ENCODE results near the gene RELT.

The RELT gene

DNA sequence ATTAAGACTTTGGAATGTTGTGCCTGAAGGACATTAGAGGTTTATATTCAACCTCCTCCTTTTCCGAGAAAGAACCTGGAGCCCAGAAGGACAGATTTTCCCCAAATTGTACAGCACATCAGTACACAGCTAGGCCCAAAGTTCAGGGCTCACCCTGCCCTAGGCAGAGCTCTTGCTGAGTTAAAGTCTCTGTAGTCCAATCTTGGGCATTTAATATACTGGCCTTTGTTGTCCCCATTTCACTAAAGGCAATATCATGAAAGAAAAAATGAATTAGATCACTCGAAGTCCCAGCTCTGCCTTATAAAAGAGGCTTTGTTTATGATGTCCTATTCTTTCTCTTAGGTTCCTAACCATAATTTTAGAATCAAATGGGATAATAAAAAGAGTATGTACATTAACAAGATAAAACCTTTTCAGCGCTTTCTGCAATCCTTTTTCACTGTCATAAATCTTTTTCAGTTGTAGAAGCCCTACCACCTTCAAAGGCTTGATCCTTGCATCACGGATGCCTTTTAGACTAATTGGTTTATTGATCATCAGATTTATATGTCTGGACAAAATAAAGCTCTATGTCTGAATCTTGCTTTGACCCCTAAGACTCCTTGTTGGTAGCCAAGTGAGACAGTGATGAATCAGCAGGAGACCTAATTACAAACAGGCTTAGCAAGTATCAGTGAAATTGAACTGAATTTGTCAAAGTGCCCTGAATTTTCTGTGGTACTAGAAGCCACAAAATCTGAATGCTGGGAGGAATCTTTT, 39.8 kb downstream of the RELT start:
- no peaks in the 10 kb centered on the region for H3K27me3 ChIP-seq (ENCODE audit: insufficient read depth, low read length)
- peaks cover 6% of the 10 kb centered on the region; the same call in 1 of the 2 replicates for H3K36me3 ChIP-seq (ENCODE audit: insufficient read depth, low read depth, low read length)
- no peak overlapping the region for H3K27ac ChIP-seq (ENCODE audit: low read length)
- no peaks in the 10 kb centered on the region for H3K4me1 ChIP-seq (ENCODE audit: insufficient read depth, low read length)
- H3K4me3 ChIP-seq (ENCODE audit: low read length) = no peak overlapping the region
- no peak overlapping the region for H3K9ac ChIP-seq (ENCODE audit: low read depth, low read length)
- no peaks in the 10 kb centered on the region for H3K9me3 ChIP-seq (ENCODE audit: insufficient read depth, low read depth, low read length)

- no peak overlapping the region for H3K4me3 ChIP-seq (ENCODE audit: low read length)
- H3K27ac ChIP-seq (ENCODE audit: low read length) = no peak overlapping the region
- peaks cover 6% of the 10 kb centered on the region; the same call in 1 of the 2 replicates for H3K36me3 ChIP-seq (ENCODE audit: insufficient read depth, low read depth, low read length)
- H3K4me1 ChIP-seq (ENCODE audit: insufficient read depth, low read length) = no peaks in the 10 kb centered on the region; the same call in 1 of the 2 replicates
- H3K27me3 ChIP-seq (ENCODE audit: insufficient read depth, low read length) = no peaks in the 10 kb centered on the region
- H3K9ac ChIP-seq (ENCODE audit: low read depth, low read length) = no peak overlapping the region
- no peaks in the 10 kb centered on the region for H3K9me3 ChIP-seq (ENCODE audit: insufficient read depth, low read depth, low read length)
Measured at GRCh38 chr11:73416786-73417185, 40.6 kb downstream of the RELT start.

DNA sequence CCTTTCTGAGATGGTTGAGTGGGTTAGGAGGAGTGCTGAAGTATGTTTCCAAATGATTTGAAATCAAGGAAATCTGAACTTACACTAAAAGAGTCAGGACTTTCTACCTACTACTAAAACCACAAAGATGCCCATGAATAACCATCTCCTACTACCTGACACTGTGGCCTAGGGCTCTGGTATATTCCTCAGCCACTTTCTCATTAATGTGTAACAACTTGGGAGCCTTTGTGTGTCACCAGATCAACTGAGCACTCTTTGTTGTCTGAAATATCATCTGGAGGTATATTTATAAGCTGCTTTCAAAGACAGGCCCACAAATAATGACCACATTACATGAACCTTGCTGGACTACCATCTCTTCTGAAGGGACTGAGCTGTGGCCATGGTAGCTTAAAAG, 43.9 kb downstream of the RELT start:
- peaks cover 6% of the 10 kb centered on the region; the same call in 1 of the 2 replicates for H3K36me3 ChIP-seq (ENCODE audit: insufficient read depth, low read depth, low read length)
- no peak overlapping the region for H3K4me3 ChIP-seq (ENCODE audit: low read length)
- H3K27me3 ChIP-seq (ENCODE audit: insufficient read depth, low read length) = no peaks in the 10 kb centered on the region
- no peaks in the 10 kb centered on the region; the same call in 1 of the 2 replicates for H3K4me1 ChIP-seq (ENCODE audit: insufficient read depth, low read length)
- no peak overlapping the region for H3K9ac ChIP-seq (ENCODE audit: low read depth, low read length)
- H3K9me3 ChIP-seq (ENCODE audit: insufficient read depth, low read depth, low read length) = no peaks in the 10 kb centered on the region
- H3K27ac ChIP-seq (ENCODE audit: low read length) = no peak overlapping the region

- no peak overlapping the region for H3K4me3 ChIP-seq (ENCODE audit: low read length)
- no peaks in the 10 kb centered on the region for H3K27me3 ChIP-seq (ENCODE audit: insufficient read depth, low read length)
- no peaks in the 10 kb centered on the region for H3K9me3 ChIP-seq (ENCODE audit: insufficient read depth, low read depth, low read length)
- H3K4me1 ChIP-seq (ENCODE audit: insufficient read depth, low read length) = no peaks in the 10 kb centered on the region; the same call in 1 of the 2 replicates
- H3K9ac ChIP-seq (ENCODE audit: low read depth, low read length) = no peak overlapping the region
- peaks cover 6% of the 10 kb centered on the region; the same call in 1 of the 2 replicates for H3K36me3 ChIP-seq (ENCODE audit: insufficient read depth, low read depth, low read length)
- no peak overlapping the region for H3K27ac ChIP-seq (ENCODE audit: low read length)
Measured at GRCh38 chr11:73422886-73423285, 46.7 kb downstream of the RELT start.

- no peaks in the 10 kb centered on the region for H3K9me3 ChIP-seq (ENCODE audit: insufficient read depth, low read depth, low read length)
- H3K27me3 ChIP-seq (ENCODE audit: insufficient read depth, low read length) = no peaks in the 10 kb centered on the region
- no peaks in the 10 kb centered on the region; the same call in 1 of the 2 replicates for H3K4me1 ChIP-seq (ENCODE audit: insufficient read depth, low read length)
- no peak overlapping the region for H3K27ac ChIP-seq (ENCODE audit: low read length)
- H3K4me3 ChIP-seq (ENCODE audit: low read length) = no peak overlapping the region
- H3K9ac ChIP-seq (ENCODE audit: low read depth, low read length) = no peak overlapping the region
- no peaks in the 10 kb centered on the region for H3K36me3 ChIP-seq (ENCODE audit: insufficient read depth, low read depth, low read length)
Measured at GRCh38 chr11:73423506-73423905, 47.3 kb downstream of the RELT start.

GRCh38 chr11:73425108-73425507, 48.9 kb downstream of the RELT start:
- H3K27ac ChIP-seq (ENCODE audit: low read length) = no peak overlapping the region
- no peaks in the 10 kb centered on the region; the same call in 1 of the 2 replicates for H3K4me1 ChIP-seq (ENCODE audit: insufficient read depth, low read length)
- H3K9me3 ChIP-seq (ENCODE audit: insufficient read depth, low read depth, low read length) = no peaks in the 10 kb centered on the region
- H3K27me3 ChIP-seq (ENCODE audit: insufficient read depth, low read length) = no peaks in the 10 kb centered on the region
- H3K9ac ChIP-seq (ENCODE audit: low read depth, low read length) = no peak overlapping the region
- H3K36me3 ChIP-seq (ENCODE audit: insufficient read depth, low read depth, low read length) = no peaks in the 10 kb centered on the region; the same call in 1 of the 2 replicates
- H3K4me3 ChIP-seq (ENCODE audit: low read length) = no peak overlapping the region

DNA sequence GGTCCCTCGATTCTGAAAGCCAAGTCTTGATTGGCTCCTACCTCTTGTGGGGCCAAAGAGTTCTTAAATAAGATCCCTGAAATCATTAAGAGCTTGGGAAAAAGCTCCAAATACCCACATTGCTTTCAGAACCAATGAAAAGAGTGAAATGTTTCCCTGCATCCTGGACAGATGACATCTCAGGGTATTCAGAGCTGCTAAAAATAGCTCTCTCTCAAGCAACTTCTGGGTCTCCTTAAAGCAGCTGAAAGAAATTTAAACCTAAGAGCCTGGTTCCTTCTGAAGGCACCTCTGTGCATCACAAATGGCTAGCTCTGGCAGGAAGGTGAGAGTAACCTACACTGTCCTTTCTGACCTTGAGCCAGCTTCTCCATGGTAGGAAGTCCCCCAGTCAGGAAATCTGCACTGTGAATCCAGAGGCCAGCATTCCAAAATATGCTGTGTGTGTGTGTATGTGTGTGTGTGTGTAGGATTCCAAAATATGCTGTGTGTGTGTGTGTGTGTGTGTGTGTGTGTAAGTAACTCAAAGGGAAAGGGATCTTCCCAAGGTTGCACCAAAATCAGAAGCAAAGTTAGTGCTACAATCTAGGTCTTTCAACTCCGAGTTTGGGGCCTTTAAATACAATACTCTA, 50.1 kb downstream of the RELT start:
- Histone ChIP-seq H3K27me3 (ENCODE audit: insufficient read depth, low read length) (no peaks in the 10 kb centered on the region), H3K27ac (ENCODE audit: low read length) (no peak overlapping the region), H3K4me1 (ENCODE audit: insufficient read depth, low read length) (no peaks in the 10 kb centered on the region; the same call in 1 of the 2 replicates), H3K4me3 (ENCODE audit: low read length) (no peak overlapping the region), H3K9ac (ENCODE audit: low read depth, low read length) (no peak overlapping the region), H3K36me3 (ENCODE audit: insufficient read depth, low read depth, low read length) (no peaks in the 10 kb centered on the region; the same call in 1 of the 2 replicates), H3K9me3 (ENCODE audit: insufficient read depth, low read depth, low read length) (no peaks in the 10 kb centered on the region)

DNA sequence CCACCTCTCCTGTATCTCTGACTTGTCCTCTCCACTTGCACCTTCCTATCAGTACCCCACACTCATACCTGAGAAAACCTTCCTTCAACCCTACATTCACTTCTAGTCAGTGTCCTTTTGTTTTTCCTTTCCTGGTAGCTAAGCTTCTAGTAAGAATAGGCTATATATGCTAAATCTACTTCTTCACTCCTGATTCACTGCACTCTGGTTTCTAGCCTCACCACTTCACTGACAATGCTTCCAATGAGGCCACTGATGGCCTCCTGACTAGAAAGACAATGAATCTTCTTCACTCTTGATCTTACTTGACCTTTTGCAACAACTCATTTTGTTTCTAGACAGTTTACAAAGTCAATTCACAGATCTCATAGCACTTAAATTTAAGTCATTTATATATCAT, 52.0 kb downstream of the RELT start:
- Histone ChIP-seq H3K4me1 (ENCODE audit: insufficient read depth, low read length) (no peaks in the 10 kb centered on the region; the same call in 1 of the 2 replicates), H3K4me3 (ENCODE audit: low read length) (no peak overlapping the region), H3K9ac (ENCODE audit: low read depth, low read length) (no peak overlapping the region), H3K36me3 (ENCODE audit: insufficient read depth, low read depth, low read length) (no peaks in the 10 kb centered on the region; the same call in 1 of the 2 replicates), H3K27me3 (ENCODE audit: insufficient read depth, low read length) (no peaks in the 10 kb centered on the region), H3K27ac (ENCODE audit: low read length) (no peak overlapping the region), H3K9me3 (ENCODE audit: insufficient read depth, low read depth, low read length) (no peaks in the 10 kb centered on the region)

GRCh38 chr11:73428699-73429098, 52.5 kb downstream of the RELT start:
- Histone ChIP-seq H3K4me3 (ENCODE audit: low read length) (no peak overlapping the region), H3K27ac (ENCODE audit: low read length) (no peak overlapping the region), H3K9ac (ENCODE audit: low read depth, low read length) (no peak overlapping the region), H3K9me3 (ENCODE audit: insufficient read depth, low read depth, low read length) (no peaks in the 10 kb centered on the region), H3K4me1 (ENCODE audit: insufficient read depth, low read length) (no peaks in the 10 kb centered on the region; the same call in 1 of the 2 replicates), H3K27me3 (ENCODE audit: insufficient read depth, low read length) (no peaks in the 10 kb centered on the region), H3K36me3 (ENCODE audit: insufficient read depth, low read depth, low read length) (no peaks in the 10 kb centered on the region; the same call in 1 of the 2 replicates)

DNA sequence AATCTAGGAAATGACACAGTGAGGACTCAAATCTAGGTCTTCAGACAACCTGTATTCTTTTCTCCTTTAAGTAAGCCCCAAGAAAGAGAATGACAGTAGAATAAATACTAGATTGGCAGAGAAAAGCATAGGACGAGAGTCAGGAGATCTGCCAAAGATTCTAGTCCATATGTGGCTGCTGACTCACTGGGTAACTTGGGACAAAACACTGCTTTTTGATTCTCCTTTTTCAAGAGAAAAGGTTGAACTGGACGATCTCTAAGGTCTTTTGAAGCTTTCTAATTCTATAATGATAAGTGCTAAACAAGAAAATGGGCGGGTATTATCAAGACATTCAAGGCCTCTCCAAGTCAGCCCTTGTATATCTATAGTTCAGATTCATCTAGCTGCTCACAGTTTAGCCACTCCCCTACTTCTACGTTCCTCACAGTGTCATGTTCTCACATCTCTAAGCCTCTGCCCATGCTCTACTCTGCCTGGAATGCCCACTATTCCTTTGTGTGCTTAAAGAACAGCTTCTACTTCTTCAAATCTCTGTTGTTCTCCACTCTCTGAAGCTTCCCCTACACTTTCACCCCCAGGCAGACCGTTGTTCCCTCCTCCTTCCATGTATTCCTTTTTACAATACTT, 53.0 kb downstream of the RELT start:
- H3K36me3 ChIP-seq (ENCODE audit: insufficient read depth, low read depth, low read length) = no peaks in the 10 kb centered on the region; the same call in 1 of the 2 replicates
- no peak overlapping the region for H3K9ac ChIP-seq (ENCODE audit: low read depth, low read length)
- H3K4me1 ChIP-seq (ENCODE audit: insufficient read depth, low read length) = no peaks in the 10 kb centered on the region; the same call in 1 of the 2 replicates
- no peaks in the 10 kb centered on the region for H3K27me3 ChIP-seq (ENCODE audit: insufficient read depth, low read length)
- no peak overlapping the region for H3K4me3 ChIP-seq (ENCODE audit: low read length)
- no peaks in the 10 kb centered on the region for H3K9me3 ChIP-seq (ENCODE audit: insufficient read depth, low read depth, low read length)
- H3K27ac ChIP-seq (ENCODE audit: low read length) = no peak overlapping the region

- H3K9ac ChIP-seq (ENCODE audit: low read depth, low read length) = no peak overlapping the region
- H3K9me3 ChIP-seq (ENCODE audit: insufficient read depth, low read depth, low read length) = no peaks in the 10 kb centered on the region
- H3K4me1 ChIP-seq (ENCODE audit: insufficient read depth, low read length) = peaks cover 3% of the 10 kb centered on the region; the same call in 1 of the 2 replicates
- no peaks in the 10 kb centered on the region; the same call in 1 of the 2 replicates for H3K36me3 ChIP-seq (ENCODE audit: insufficient read depth, low read depth, low read length)
- no peaks in the 10 kb centered on the region for H3K27me3 ChIP-seq (ENCODE audit: insufficient read depth, low read length)
- no peak overlapping the region for H3K4me3 ChIP-seq (ENCODE audit: low read length)
- no peak overlapping the region for H3K27ac ChIP-seq (ENCODE audit: low read length)
Measured at GRCh38 chr11:73430326-73430725, 54.1 kb downstream of the RELT start.
